MM.1S (cell line): ENCODE measurements around the gene ELF5.

ENCODE experiments used
- DNase-seq: peaks from one replicate; pipeline ENCODE4 v3.0.0-alpha.2; 2015
- H2AFZ ChIP-seq: fragments of 300-600 bp; sonication (generic); 2 replicates; pipeline ENCODE4 v1.6.0; 2016; ENCODE audit warnings: antibody characterized with exemption, low read length
- H3F3A ChIP-seq: fragments of 300-600 bp; sonication (generic); 2 replicates; pipeline ENCODE4 v1.6.1; 2016; ENCODE audit warnings: mild to moderate bottlenecking, antibody characterized with exemption, low read length, moderate library complexity, mixed read lengths; ENCODE audit not compliant: insufficient read depth
- H3K27ac ChIP-seq: fragments of 300-600 bp; sonication (generic); 2 replicates; pipeline ENCODE4 v1.5.1; 2016; ENCODE audit warnings: mild to moderate bottlenecking, low read length
- H3K27me3 ChIP-seq: fragments of 300-600 bp; sonication (generic); replicated peaks from 2 replicates; pipeline ENCODE4 v1.6.0; 2016; ENCODE audit warnings: low read length; ENCODE audit not compliant: insufficient read depth
- H3K36me3 ChIP-seq: fragments of 300-600 bp; sonication (generic); replicated peaks from 2 replicates; pipeline ENCODE4 v1.6.1; 2016; ENCODE audit warnings: mild to moderate bottlenecking, low read length, mixed read lengths; ENCODE audit not compliant: insufficient read depth
- H3K4me1 ChIP-seq: fragments of 300-600 bp; sonication (generic); 2 replicates; pipeline ENCODE4 v1.6.1; 2016; ENCODE audit warnings: low read length, mixed read lengths
- H3K4me2 ChIP-seq: fragments of 300-600 bp; sonication (generic); 2 replicates; pipeline ENCODE4 v1.6.0; 2016; ENCODE audit warnings: low read depth, low read length
- H3K4me3 ChIP-seq: fragments of 300-600 bp; sonication (generic); 2 replicates; pipeline ENCODE4 v1.5.1; 2016; ENCODE audit warnings: low read length, mixed read lengths
- H3K79me2 ChIP-seq: fragments of 300-600 bp; sonication (generic); 2 replicates; pipeline ENCODE4 v1.6.1; 2016; ENCODE audit warnings: mixed run types, low read length, mixed read lengths
- H3K9ac ChIP-seq: fragments of 300-600 bp; sonication (generic); 2 replicates; pipeline ENCODE4 v1.6.1; 2016; ENCODE audit warnings: low read length, mixed read lengths
- H3K9me2 ChIP-seq: fragments of 300-600 bp; sonication (generic); replicated peaks from 2 replicates; pipeline ENCODE4 v1.6.1; 2016; ENCODE audit warnings: mild to moderate bottlenecking, low read length, mixed read lengths; ENCODE audit not compliant: insufficient read depth
- H3K9me3 ChIP-seq: fragments of 300-600 bp; sonication (generic); replicated peaks from 2 replicates; pipeline ENCODE4 v1.6.1; 2016; ENCODE audit warnings: mild to moderate bottlenecking, low read length, mixed read lengths; ENCODE audit not compliant: insufficient read depth
- H4K20me1 ChIP-seq: fragments of 300-600 bp; sonication (generic); 2 replicates; pipeline ENCODE4 v1.6.1; 2016; ENCODE audit warnings: mild to moderate bottlenecking, low read length, moderate library complexity, mixed read lengths; ENCODE audit not compliant: insufficient read depth
- EZH2 ChIP-seq: fragments of 300-600 bp; sonication (generic); optimal IDR thresholded peaks from 2 replicates; pipeline ENCODE3; 2017; ENCODE audit warnings: low read depth, mild to moderate bottlenecking, antibody characterized with exemption, low read length, mixed read lengths
- EZH2phosphoT487 ChIP-seq: fragments of 300-600 bp; sonication (generic); IDR thresholded peaks from 2 replicates; pipeline ENCODE4 v1.6.1; 2018; ENCODE audit warnings: antibody characterized with exemption, low read length
- TF ChIP-seq, protein P1 (sequence below): fragments of 300-600 bp; sonication (generic); IDR thresholded peaks from 2 replicates; pipeline ENCODE4 v1.5.1; 2016; ENCODE audit warnings: antibody characterized with exemption, low read length, mixed read lengths

ELF5 gene

DNA sequence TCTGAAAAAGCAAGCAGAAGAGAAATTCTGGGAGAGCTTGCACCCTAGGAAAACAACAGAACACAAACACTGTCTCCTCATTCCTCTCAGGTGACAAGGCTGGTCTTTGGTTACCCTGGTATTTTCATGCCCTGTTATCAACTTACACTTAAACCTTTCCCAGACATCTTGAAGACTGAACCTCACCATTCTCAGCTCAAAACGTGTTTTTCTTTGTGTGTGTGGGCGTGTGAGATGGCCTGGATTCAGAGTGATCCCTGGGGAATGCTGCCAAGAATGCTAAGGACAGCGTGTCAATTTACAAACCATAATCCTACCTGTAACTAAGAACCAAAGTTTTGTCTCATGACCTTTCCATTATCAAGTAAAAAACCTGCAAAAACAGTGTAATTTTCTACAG, 33.3 kb downstream of the ELF5 start:
- H4K20me1 ChIP-seq: no peaks in the 10 kb centered on the region
- no peaks in the 10 kb centered on the region for H3K9me2 ChIP-seq
- no peak overlapping the region for H3K27ac ChIP-seq
- no peak overlapping the region for H3K4me2 ChIP-seq
- no peak overlapping the region for H3K9ac ChIP-seq
- H3K4me1 ChIP-seq: peaks cover 8% of the 10 kb centered on the region; the same call in 1 of the 2 replicates
- DNase-seq: no peak
- TF ChIP-seq EZH2phosphoT487 (no peak), EZH2 (no peak)
- TF ChIP-seq, protein P1, sequence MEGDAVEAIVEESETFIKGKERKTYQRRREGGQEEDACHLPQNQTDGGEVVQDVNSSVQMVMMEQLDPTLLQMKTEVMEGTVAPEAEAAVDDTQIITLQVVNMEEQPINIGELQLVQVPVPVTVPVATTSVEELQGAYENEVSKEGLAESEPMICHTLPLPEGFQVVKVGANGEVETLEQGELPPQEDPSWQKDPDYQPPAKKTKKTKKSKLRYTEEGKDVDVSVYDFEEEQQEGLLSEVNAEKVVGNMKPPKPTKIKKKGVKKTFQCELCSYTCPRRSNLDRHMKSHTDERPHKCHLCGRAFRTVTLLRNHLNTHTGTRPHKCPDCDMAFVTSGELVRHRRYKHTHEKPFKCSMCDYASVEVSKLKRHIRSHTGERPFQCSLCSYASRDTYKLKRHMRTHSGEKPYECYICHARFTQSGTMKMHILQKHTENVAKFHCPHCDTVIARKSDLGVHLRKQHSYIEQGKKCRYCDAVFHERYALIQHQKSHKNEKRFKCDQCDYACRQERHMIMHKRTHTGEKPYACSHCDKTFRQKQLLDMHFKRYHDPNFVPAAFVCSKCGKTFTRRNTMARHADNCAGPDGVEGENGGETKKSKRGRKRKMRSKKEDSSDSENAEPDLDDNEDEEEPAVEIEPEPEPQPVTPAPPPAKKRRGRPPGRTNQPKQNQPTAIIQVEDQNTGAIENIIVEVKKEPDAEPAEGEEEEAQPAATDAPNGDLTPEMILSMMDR: no peak
- no peak overlapping the region for H3K4me3 ChIP-seq
- H3K36me3 ChIP-seq: no peaks in the 10 kb centered on the region
- H2AFZ ChIP-seq: no peak overlapping the region
- H3K27me3 ChIP-seq: no peaks in the 10 kb centered on the region
- no peaks in the 10 kb centered on the region for H3F3A ChIP-seq
- no peaks in the 10 kb centered on the region for H3K79me2 ChIP-seq
- H3K9me3 ChIP-seq: no peaks in the 10 kb centered on the region

DNA sequence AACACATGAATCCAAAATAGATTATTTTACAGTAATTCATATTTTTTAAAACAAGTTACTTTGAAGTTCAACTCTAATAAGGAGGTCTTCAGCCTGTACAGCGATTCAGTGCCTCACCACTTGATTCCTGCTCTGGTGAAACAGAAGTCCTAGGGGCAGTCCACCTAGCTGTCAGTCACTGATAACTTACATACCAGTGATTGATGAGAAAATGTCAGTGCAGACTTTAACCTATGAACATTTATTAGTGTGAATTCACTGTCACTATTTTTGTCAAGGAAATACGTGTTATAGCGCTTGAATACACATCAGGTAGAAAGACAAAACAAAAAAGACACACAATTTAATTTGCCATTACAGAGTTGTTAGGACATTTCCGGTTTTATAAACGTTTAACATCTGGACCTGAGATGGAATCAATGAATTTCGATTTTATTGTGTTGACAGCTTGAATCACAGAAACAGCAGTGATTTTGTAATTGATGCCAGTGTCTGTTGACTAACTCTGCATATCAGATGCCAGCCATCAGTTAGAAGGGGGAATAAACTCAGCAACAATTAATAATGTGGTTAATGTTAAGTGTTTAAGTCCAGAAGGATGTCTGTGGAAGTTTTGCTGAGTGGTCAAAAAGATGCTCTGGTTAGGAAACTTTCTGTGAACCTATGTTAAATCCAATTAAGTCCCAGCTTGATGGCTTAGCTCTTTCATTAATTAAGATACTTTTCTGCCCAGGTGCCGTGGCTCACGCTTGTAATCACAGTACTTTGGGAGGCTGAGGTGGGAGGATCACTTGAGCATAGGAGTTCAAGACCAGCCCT, 34.5 kb downstream of the ELF5 start:
- no peaks in the 10 kb centered on the region for H3F3A ChIP-seq
- no peak overlapping the region for H3K4me2 ChIP-seq
- no peaks in the 10 kb centered on the region for H4K20me1 ChIP-seq
- no peak for TF ChIP-seq EZH2
- TF ChIP-seq EZH2phosphoT487: no peak
- TF ChIP-seq, protein P1: no peak
- H3K27me3 ChIP-seq: no peaks in the 10 kb centered on the region
- DNase-seq: no peak
- no peaks in the 10 kb centered on the region for H3K9me2 ChIP-seq
- H3K9me3 ChIP-seq: no peaks in the 10 kb centered on the region
- no peak overlapping the region for H3K4me3 ChIP-seq
- peaks cover 8% of the 10 kb centered on the region; the same call in 1 of the 2 replicates for H3K4me1 ChIP-seq
- H3K9ac ChIP-seq: no peak overlapping the region
- H3K36me3 ChIP-seq: no peaks in the 10 kb centered on the region
- no peak overlapping the region for H3K27ac ChIP-seq
- H2AFZ ChIP-seq: no peak overlapping the region
- no peaks in the 10 kb centered on the region for H3K79me2 ChIP-seq

DNA sequence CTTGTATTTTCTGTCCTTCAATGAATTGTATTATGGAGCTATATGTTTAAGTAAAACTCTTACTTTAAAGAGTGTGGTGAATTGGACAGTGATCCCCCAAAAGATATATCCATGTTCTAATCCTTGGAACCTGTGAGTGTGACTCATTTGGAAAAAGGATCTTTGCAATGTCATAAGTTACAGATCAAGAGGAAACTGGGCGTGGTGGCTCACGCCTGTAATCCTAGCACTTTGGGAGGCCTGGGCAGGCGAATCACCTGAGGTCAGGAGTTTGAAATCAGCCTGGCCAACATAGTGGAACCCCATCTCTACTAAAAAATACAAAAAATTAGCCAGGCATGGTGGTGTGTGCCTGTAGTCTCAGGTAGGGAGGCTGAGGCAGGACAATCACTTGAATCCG, 36.7 kb downstream of the ELF5 start:
- H3K4me2 ChIP-seq: no peak overlapping the region
- H3K9me2 ChIP-seq: no peaks in the 10 kb centered on the region
- H3K9ac ChIP-seq: no peak overlapping the region
- H4K20me1 ChIP-seq: no peaks in the 10 kb centered on the region
- no peak for DNase-seq
- H3K4me3 ChIP-seq: no peak overlapping the region
- no peaks in the 10 kb centered on the region for H3K27me3 ChIP-seq
- TF ChIP-seq EZH2 (no peak), EZH2phosphoT487 (no peak)
- TF ChIP-seq, protein P1: no peak
- H3K79me2 ChIP-seq: no peaks in the 10 kb centered on the region
- H2AFZ ChIP-seq: no peak overlapping the region
- H3K36me3 ChIP-seq: no peaks in the 10 kb centered on the region
- no peaks in the 10 kb centered on the region for H3F3A ChIP-seq
- peaks cover 8% of the 10 kb centered on the region; the same call in 1 of the 2 replicates for H3K4me1 ChIP-seq
- no peak overlapping the region for H3K27ac ChIP-seq
- H3K9me3 ChIP-seq: no peaks in the 10 kb centered on the region
